Activated T-cell treated with anti-CD3 and anti-CD28 coated beads, Interleukin-2, amount 50 U/mL, for 1 hour (primary cell): ENCODE data around the gene MDFI.
"Not testable (repeated sequence)": the region's sequence is repeated elsewhere in the genome, so short reads cannot be mapped to it uniquely, and the experiment has no call there.

ENCODE experiments used
- DNase-seq: peaks from one replicate; pipeline ENCODE4 v3.0.0-alpha.2; 2020

The MDFI gene

GRCh38 chr6:41602864-41603608 is 35.2 kb upstream of the MDFI start:
- peak; percentile 68 for DNase-seq

- DNase-seq, result no peak
These were observed 34.3 kb upstream of the MDFI start for GRCh38 chr6:41604006-41604405.

GRCh38 chr6:41605649-41606048 is 32.6 kb upstream of the MDFI start:
- DNase-seq, result no peak

- DNase-seq, result no peak
These were observed 31.2 kb upstream of the MDFI start for GRCh38 chr6:41607036-41607435.

GRCh38 chr6:41607736-41608135 is 30.5 kb upstream of the MDFI start:
- DNase-seq, result no peak

- DNase-seq, result no peak
These were observed 29.7 kb upstream of the MDFI start for GRCh38 chr6:41608443-41609151.

GRCh38 chr6:41614715-41615114 is 23.6 kb upstream of the MDFI start:
- DNase-seq, result no peak

GRCh38 chr6:41615311-41615710 is 23.0 kb upstream of the MDFI start:
- DNase-seq, result no peak

- DNase-seq, result no peak
These were observed 19.7 kb upstream of the MDFI start for GRCh38 chr6:41618598-41618997.

- not testable (repeated sequence) for DNase-seq
These were observed 19.1 kb upstream of the MDFI start for GRCh38 chr6:41619193-41619592.

GRCh38 chr6:41621367-41621766 is 16.9 kb upstream of the MDFI start:
- no peak for DNase-seq

- no peak for DNase-seq
These were observed 16.5 kb upstream of the MDFI start for GRCh38 chr6:41621802-41622201.

- no peak for DNase-seq
These were observed 15.9 kb upstream of the MDFI start for GRCh38 chr6:41622206-41622988.

GRCh38 chr6:41623330-41623729 is 14.9 kb upstream of the MDFI start:
- no peak for DNase-seq

- no peak for DNase-seq
These were observed 13.5 kb upstream of the MDFI start for GRCh38 chr6:41624621-41625380.

GRCh38 chr6:41625442-41625841 is 12.8 kb upstream of the MDFI start:
- DNase-seq, result no peak

- DNase-seq, result no peak
These were observed 12.2 kb upstream of the MDFI start for GRCh38 chr6:41626022-41626421.

- no peak for DNase-seq
These were observed 11.4 kb upstream of the MDFI start for GRCh38 chr6:41626917-41627316.

GRCh38 chr6:41629128-41629527 is 9.1 kb upstream of the MDFI start:
- no peak for DNase-seq

GRCh38 chr6:41630069-41630468 is 8.2 kb upstream of the MDFI start:
- no peak for DNase-seq

GRCh38 chr6:41630946-41631345 is 7.3 kb upstream of the MDFI start:
- no peak for DNase-seq

GRCh38 chr6:41633056-41633634 is 5.1 kb upstream of the MDFI start:
- no peak for DNase-seq

GRCh38 chr6:41634657-41635056 is 3.6 kb upstream of the MDFI start:
- DNase-seq, result no peak
